Skin epidermis (tissue), 12 donors: ENCODE data around the gene DENND1A.

Experiments
- H3K27ac ChIP-seq, 21 experiments: fragments of 200-600 bp; sonication (generic) in 11 of 21; one replicate each; pipeline ENCODE4 v1.5.0; 2020; ENCODE audit warnings: mild to moderate bottlenecking in 3 of 21, inconsistent platforms in 2 of 21, moderate library complexity in 2 of 21
- H3K4me3 ChIP-seq, 7 experiments: fragments of 200-600 bp; sonication (generic) in 2 of 7; one replicate each; pipeline ENCODE4 v1.5.0; 2020; ENCODE audit warnings: inconsistent platforms in 2 of 7, mild to moderate bottlenecking in 2 of 7, moderate library complexity in 1 of 7

Gene DENND1A

DNA sequence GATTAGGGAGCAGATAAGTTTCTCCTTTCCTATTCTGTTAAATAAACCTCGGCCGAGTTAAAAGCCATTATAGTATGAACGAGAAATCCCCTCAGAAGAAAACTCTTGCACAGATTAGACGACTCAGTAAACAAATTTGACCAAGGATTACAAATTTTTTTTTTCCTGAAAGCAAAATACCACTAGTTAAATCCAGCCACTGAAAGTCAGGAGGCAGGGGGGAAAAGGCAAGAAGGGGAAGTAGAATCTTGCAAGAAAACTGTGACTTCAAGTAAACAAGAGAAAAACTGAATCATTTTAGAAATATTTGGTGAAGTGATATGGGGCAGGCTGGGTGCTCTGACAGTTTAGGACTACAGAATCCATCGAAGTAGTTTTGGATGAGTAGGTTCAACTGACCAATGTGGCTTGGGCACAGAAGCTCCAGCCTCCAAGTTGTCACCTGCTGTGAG, 251.0 kb downstream of the DENND1A start:
- no peak overlapping the region for H3K27ac ChIP-seq

DNA sequence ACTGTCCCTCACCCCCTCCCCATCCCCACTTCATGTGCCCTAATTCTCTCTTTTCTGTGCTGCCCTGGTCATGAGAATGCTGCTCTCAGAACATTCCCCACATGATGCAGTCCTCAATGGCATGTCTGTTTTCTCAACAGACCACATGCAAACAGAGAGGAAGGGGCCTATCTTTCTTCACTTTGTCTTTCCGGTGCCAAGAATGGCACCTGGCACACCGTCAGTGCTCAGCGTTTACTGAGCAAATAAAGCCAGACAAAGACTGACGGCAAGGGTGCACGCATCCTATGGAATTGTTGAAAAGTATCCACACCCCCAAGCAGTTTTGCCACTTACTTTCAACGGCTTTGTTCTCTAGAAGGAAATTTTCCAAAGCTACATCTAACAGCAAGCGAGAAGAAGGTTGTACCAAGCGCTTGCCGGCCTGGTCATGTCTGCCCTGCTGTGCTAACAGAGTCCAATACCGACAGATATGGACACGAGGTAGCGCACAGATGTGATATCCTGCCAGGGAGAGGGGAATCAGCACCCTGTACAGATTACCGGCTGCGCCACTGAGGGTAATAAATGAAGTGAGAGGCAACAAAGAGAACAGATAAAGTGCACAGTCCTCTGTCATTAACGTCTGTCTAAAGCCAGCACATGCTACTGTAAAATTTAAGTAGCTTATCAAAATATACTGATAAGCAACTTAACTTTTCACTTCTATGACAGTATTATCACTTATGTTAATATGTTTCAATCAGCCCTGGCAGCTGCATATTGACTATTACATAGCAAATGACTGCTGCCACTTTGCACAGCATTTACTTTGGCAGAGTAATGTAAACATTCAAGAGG, 251.7 kb downstream of the DENND1A start:
- no peak overlapping the region for H3K4me3 ChIP-seq
- H3K27ac ChIP-seq, result peak overlapping the region in 1 of 21 experiments; percentile 22

More for the DNA sequence above, 251.0 kb downstream of the DENND1A start:
- no peak overlapping the region for H3K4me3 ChIP-seq

DNA sequence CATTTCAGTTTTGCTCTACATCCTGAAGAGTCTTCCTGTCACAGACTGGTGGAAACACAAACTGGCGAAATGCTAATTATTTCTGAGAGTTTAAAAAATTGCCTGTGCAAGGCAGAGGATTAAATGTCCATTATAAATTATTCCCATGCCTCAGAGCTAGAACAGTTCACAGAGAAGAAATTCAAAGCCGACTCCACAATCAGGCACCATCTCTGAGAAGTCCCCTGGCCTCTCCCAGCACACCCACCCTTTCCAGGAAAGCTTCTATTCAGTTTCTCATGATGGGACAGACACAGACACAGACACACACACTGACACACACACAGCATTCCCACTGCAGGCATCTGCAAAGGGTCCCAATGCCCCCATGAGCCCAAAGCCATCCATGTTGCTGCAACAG, 253.1 kb downstream of the DENND1A start:
- no peak overlapping the region for H3K27ac ChIP-seq
- H3K4me3 ChIP-seq, result no peak overlapping the region

DNA sequence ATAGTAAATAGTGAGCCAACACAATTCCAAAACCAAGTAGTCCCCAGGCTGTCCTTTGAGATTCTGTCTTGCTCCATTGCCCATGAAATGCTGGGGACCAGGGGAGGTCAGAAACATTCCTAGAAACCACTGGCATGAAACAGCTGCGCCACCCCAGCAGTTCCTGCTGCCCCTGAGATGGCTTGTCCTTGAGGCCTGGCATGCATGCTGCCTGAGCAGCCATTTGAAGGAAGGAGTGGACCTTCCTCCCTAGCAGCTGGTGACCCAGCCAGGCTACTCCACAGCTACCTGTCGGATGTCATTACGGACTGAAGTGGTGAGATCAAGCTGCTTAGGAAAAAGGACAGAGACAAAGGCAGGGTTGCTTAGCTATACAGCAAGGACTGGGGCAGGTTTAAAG, 260.6 kb downstream of the DENND1A start:
- H3K27ac ChIP-seq, result no peak overlapping the region

DNA sequence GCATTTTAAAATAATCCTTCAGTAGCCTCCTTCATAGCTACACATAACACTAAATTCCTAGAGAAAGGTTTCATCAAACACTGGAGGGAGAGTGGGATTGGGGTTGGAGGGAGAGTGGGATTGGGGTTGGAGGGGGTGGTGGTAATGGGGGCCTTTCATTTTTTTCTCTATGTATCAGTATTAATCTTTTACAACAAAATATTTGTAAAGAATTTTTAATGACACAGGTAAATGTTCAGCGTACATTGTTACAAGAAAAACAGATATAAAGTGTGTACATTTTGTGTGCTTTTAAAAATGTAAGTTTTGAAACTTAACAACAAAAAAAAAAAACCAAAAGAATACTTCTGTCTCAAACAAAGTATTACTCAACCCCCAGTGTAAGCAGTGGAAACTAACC, 266.4 kb downstream of the DENND1A start:
- Histone ChIP-seq H3K27ac (no peak overlapping the region), H3K4me3 (no peak overlapping the region)

More for the DNA sequence above, 260.6 kb downstream of the DENND1A start:
- no peak overlapping the region for H3K4me3 ChIP-seq

GRCh38 chr9:123662057-123662776, 267.7 kb downstream of the DENND1A start:
- no peak overlapping the region for H3K27ac ChIP-seq

GRCh38 chr9:123660691-123661466, 269.0 kb downstream of the DENND1A start:
- H3K4me3 ChIP-seq, result no peak overlapping the region
- no peak overlapping the region for H3K27ac ChIP-seq

More at GRCh38 chr9:123662057-123662776, 267.7 kb downstream of the DENND1A start:
- no peak overlapping the region for H3K4me3 ChIP-seq

- Histone ChIP-seq H3K4me3 (no peak overlapping the region), H3K27ac (no peak overlapping the region)
Measured at GRCh38 chr9:123659358-123659757, 270.6 kb downstream of the DENND1A start.

GRCh38 chr9:123658792-123659191, 271.1 kb downstream of the DENND1A start:
- no peak overlapping the region for H3K4me3 ChIP-seq
- no peak overlapping the region for H3K27ac ChIP-seq

DNA sequence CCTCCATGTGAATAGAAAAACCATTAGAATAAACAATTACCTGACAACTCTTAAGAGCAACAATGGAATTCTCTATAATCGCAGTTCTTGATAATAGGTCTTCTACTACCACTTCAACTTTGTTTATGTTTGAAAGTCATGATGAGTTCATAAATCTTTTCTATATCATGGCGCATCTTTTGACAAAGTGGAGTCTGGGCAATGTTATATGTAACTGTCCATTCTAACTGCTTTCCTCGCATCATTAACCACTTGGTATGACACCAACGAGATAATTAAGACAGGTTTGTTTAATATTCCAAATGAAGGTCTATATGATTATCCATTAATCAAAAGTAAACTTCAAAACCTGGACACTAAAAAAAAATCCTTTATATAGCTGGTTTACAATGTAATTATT, 272.0 kb downstream of the DENND1A start:
- H3K27ac ChIP-seq, result no peak overlapping the region
- no peak overlapping the region for H3K4me3 ChIP-seq

DNA sequence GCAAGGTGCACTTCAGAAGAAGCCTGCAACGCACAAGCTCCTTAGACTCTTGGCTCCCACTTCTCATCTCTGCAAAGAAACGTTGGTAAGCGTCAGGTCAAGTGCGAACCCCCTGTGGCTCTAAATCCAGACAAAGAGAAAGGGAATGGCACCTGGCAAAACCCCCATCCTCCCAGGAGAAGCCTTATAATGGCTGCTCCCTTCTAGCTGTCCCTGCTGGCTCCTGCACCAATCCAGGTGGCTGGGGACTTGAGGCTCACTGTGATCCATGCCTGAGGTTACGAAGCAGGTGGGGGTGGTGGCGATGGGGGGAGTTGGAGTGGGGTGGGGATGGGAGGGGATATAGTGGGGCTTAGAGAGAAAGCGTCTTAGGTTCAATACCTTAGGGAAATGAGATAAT, 272.8 kb downstream of the DENND1A start:
- H3K4me3 ChIP-seq, result no peak overlapping the region
- H3K27ac ChIP-seq, result no peak overlapping the region

DNA sequence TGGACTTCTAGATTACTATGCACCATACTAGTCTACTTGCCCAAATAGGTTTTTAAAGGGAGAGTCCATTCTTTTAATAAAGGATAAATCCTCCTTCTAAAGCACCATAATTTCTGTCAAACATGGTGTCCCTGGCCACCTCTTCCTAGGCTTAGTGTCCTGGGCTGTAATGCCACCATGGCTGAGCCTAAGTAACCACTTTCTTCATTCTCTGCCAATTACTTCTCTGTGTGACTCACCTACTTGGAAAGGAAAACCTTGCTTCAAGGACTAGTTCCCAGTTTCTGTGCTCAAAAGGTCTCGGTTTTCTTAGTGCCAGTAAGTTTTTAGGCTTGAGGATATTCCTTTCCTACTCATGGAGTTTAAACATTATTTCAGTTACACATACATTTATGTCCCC, 273.4 kb downstream of the DENND1A start:
- no peak overlapping the region for H3K4me3 ChIP-seq
- H3K27ac ChIP-seq, result no peak overlapping the region

DNA sequence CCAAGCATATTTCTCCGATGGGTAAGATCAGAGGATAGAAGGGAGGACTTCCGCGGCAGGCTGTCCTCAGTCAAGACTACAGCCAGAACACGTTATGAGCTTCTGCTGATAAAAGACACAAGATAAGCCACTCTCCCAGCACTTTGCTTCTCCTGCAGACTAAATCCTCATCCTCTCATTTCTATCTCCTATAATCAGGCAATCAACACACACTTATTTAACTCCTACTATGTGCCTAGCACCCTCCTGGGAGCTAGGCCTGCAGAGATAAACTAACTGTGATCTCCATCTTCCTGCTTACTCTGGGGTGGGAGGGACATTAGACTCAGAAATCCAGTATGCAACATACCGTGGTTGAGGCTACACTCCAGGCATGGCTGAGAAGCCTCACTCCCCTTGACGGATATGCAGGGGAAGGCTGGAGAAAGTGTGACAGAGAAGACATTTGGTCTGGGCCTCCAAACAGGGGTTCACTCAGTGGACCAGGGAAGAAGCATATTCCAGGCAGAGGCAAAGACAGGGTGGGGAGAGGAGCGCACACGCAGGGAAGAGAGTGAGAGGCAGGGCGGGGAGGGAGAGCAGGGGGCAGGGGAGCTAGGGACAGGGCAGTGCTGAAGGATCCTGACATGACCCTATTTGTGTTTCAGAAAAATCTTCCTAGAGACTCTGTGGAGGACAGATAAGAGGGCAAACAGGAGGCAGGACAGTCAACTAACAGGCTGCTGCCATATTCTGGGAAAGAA, 274.1 kb downstream of the DENND1A start:
- Histone ChIP-seq H3K4me3 (no peak overlapping the region), H3K27ac (no peak overlapping the region)

DNA sequence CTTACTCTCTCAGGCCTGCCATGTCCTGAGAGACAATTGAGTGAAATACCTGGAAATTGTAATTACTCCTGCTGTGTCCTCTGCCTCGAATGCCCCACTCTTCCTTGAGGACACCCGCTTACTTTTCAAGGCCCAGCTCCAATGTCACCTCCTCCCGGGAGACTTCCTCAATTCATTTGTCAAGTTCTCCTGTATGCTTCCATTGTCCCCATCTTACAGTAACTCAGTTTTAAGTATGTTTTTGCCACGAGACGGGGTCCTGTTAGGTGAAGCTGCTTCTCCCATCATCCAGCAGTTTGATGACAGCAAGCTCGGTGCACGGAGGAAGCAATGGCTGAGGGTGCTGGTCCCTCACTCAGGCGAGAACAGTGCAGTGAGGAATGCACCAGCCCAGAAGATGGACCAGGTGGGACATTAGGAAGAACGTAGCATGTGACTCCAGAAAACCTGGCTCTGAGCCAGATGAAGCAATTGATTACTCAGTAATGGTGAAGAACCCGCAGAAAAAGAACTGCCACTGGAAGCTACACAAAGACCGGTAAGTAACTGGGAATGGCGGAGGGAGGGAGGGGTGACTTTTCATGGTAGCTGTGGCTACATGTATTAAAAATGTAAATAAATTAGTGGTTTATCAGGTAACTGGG, 274.8 kb downstream of the DENND1A start:
- Histone ChIP-seq H3K27ac (no peak overlapping the region), H3K4me3 (no peak overlapping the region)

- H3K27ac ChIP-seq, result no peak overlapping the region
- H3K4me3 ChIP-seq, result no peak overlapping the region
Measured at GRCh38 chr9:123654218-123654993, 275.5 kb downstream of the DENND1A start.

DNA sequence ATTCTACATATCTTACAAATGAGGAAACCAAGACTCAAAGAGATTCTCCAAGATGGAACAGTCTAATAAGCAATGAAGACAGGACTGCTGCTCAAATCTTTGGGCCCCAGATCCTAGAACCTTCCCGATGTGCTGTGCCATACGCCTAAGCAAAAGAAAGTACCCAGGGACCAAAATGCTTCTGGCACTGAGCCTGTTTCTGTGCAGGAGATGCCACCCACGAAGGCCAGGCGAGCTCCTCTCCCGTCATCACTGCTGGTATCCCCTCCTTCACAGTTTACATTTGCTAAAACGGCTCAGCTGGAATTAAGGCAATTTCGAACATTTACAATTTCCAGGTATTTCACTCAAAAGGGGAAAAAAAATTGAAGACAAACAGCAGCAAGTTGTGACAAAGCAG, 277.5 kb downstream of the DENND1A start:
- Histone ChIP-seq H3K4me3 (no peak overlapping the region), H3K27ac (no peak overlapping the region)

DNA sequence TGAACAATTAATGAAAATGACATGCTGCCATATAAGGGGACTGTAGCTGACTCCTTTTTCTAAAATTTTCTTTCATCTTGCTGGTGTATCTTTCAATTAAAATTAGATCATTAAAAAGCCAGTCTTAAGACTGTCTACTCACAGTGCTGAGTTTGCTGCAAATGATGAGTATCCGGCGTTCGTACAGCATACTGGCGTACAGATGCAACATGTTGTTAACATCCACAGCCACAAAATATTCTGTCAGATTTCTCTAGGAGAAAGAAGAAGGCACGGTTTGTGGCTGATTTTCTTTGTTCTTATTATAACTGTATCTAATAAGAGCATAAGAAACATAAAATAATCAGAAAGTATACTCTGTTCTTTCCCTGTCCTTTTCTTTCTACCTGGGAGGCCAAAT, 278.1 kb downstream of the DENND1A start:
- no peak overlapping the region for H3K4me3 ChIP-seq
- H3K27ac ChIP-seq, result no peak overlapping the region

- no peak overlapping the region for H3K4me3 ChIP-seq
- no peak overlapping the region for H3K27ac ChIP-seq
Measured at GRCh38 chr9:123651273-123651672, 278.7 kb downstream of the DENND1A start.
